K562 (cell line): ENCODE measurements around the gene NUDT22. TPM values are rescaled to one million over a fixed set of nuclear protein-coding genes. Genes with fewer than 3 reads are reported as not detected.

Experiments
- HDAC6 ChIP-seq: IDR thresholded peaks from 2 replicates; pipeline ENCODE4 v1.6.1; 2012; ENCODE audit warnings: low read depth, mild to moderate bottlenecking, control low read depth, inconsistent platforms, low read length, moderate library complexity
- JUN ChIP-seq, 2 experiments: sonication (generic) in 1 of 2; formaldehyde crosslinking in 1 of 2; IDR thresholded peaks; 2 replicates each; pipeline versions ENCODE4 v1.6.1 to v1.8.0; 2012 to 2022; ENCODE audit warnings: borderline replicate concordance in 2 of 2, mild to moderate bottlenecking in 2 of 2, improper control_type of control experiment in 1 of 2, low read depth in 1 of 2, low read length in 1 of 2, missing genetic modification reagents in 1 of 2
- L3MBTL2 ChIP-seq: fragments of 450-650 bp; IDR thresholded peaks from 2 replicates; pipeline ENCODE4 v1.6.1; 2016; ENCODE audit warnings: mild to moderate bottlenecking, moderate library complexity
- MAFG ChIP-seq: fragments of 450-650 bp; conservative IDR thresholded peaks from 2 replicates; pipeline ENCODE4 v1.6.1; 2016; ENCODE audit warnings: missing genetic modification characterization, missing compliant biosample characterization
- RB1 ChIP-seq: fragments of 450-650 bp; IDR thresholded peaks from 2 replicates; pipeline ENCODE4 v1.6.1; 2017; ENCODE audit warnings: low read depth, mild to moderate bottlenecking
- RBM39 ChIP-seq: fragments of 200-400 bp; formaldehyde crosslinking; optimal IDR thresholded peaks from 2 replicates; pipeline ENCODE3; 2018; ENCODE audit warnings: low read depth, low read length
- SIX5 ChIP-seq, 2 experiments: IDR thresholded peaks; 2 replicates each; pipeline ENCODE4 v1.6.1; 2011; ENCODE audit warnings: low read length in 2 of 2, borderline replicate concordance in 1 of 2, low read depth in 1 of 2, mild to moderate bottlenecking in 1 of 2, moderate library complexity in 1 of 2; ENCODE audit not compliant: insufficient read depth in 1 of 2
- SRF ChIP-seq, 2 experiments: fragments of 250-450, 450-650 bp in 1 of 2; sonication (Bioruptor Pico) in 1 of 2; sonication (generic) in 1 of 2; formaldehyde crosslinking; IDR thresholded peaks; 2 replicates each; pipeline versions ENCODE4 v1.5.0 to v1.5.1; 2020 to 2022; ENCODE audit warnings: mild to moderate bottlenecking in 1 of 2, missing genetic modification reagents in 1 of 2
- STAG1 ChIP-seq: sonication (generic); formaldehyde crosslinking; IDR thresholded peaks from 2 replicates; pipeline ENCODE4 v1.5.0; 2020; ENCODE audit warnings: missing genetic modification reagents, borderline replicate concordance
- TAF1 ChIP-seq: IDR thresholded peaks from 2 replicates; pipeline ENCODE4 v1.6.1; 2011; ENCODE audit warnings: mild to moderate bottlenecking, low read length, moderate library complexity; ENCODE audit not compliant: insufficient read depth, control insufficient read depth, severe bottlenecking; ENCODE audit errors: extremely low read depth
- ZBTB8A ChIP-seq: fragments of 450-650 bp; IDR thresholded peaks from 2 replicates; pipeline ENCODE4 v1.6.1; 2018; ENCODE audit warnings: mild to moderate bottlenecking, moderate library complexity; ENCODE audit not compliant: partially characterized antibody
- ZNF316 ChIP-seq: fragments of 450-650 bp; IDR thresholded peaks from 2 replicates; pipeline ENCODE4 v1.6.1; 2016
- ZNF561 ChIP-seq: fragments of 450-650 bp; formaldehyde crosslinking; conservative IDR thresholded peaks from 2 replicates; pipeline ENCODE4 v1.4.0; 2020; ENCODE audit warnings: mild to moderate bottlenecking, moderate library complexity
- ZNF699 ChIP-seq: fragments of 250-450 bp; sonication (Bioruptor Pico); IDR thresholded peaks from 2 replicates; pipeline ENCODE4 v1.8.0; 2021; ENCODE audit warnings: mild to moderate bottlenecking, moderate library complexity; ENCODE audit not compliant: insufficient replicate concordance
- polyA plus RNA-seq, 8 experiments: library from polyadenylated mRNA; depleted of rRNA in 4 of 8; stranded (reverse) in 5 of 8; unstranded in 3 of 8; fragments of >200 nt; fragmentation: Nextera tagmentation in 2 of 8; fragmentation: Illumina TruSeq in 1 of 8; extraction: Ambion mirVana in 2 of 8; extraction: Trizol in 1 of 8; gene quantifications; 2 replicates each; pipeline versions ENCODE4 v1.2.1 to v1.2.3, GENCODE V29; 2011 to 2014; ENCODE audit warnings: inconsistent platforms in 1 of 8, missing spikeins in 1 of 8
- total RNA-seq, 7 experiments: library from RNA; depleted of rRNA in 6 of 7; stranded (reverse); fragments of >200 nt in 6 of 7; fragmentation: Illumina TruSeq in 2 of 7; extraction: Trizol in 2 of 7; gene quantifications; 2 replicates each; pipeline versions ENCODE4 v1.2.1 to v1.2.3, GENCODE V29; 2011 to 2021; ENCODE audit warnings: low replicate concordance in 1 of 7
- TF ChIP-seq, protein P1 (sequence below): fragments of 450-650 bp; IDR thresholded peaks from 2 replicates; pipeline ENCODE4 v1.6.1; 2016; ENCODE audit warnings: low read depth
- TF ChIP-seq, protein P2 (sequence below): fragments of 250-450 bp; sonication (Bioruptor Pico); IDR thresholded peaks from 2 replicates; pipeline ENCODE4 v1.4.0; 2020; ENCODE audit warnings: mild to moderate bottlenecking, moderate library complexity, borderline replicate concordance

The NUDT22 gene
- total and polyA plus RNA-seq, 9 of the 15 experiments (the other 6 are each of a cell fraction or from before 2014, with no cell fraction given): 6.3 to 92.6 (median 37.4) TPM

DNA sequence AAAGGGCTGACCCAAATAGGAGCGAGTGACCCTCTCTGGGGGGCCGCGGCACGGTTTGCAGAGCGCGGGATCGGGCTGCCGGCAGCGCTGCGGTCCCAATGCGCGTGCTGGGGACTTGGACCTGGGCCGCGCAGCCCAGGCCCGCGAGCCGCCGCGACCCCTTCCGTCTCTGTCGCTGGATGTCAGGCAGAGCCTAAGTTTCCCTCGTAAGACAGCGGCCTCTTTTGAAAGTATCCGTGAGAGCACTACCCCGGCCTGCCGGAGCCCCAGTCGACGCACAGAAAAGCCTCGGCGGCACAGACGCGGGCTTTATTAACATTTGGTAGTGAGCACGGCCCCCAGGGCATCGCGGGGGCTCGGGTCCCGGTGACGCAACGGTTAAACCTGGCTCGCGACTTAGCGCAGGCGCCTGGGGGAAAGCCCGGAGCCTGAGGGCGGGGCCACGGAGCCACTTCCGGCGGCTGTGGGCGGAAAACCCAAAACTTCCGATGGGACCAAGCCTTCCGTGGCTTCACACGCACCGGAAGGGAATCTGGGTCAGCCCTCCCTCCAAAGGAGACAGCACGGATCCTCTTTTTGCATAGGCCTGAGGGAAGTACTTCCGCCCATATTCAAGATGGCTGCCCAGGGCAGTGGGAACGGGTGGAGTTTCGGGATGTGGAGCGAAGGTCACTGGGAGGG, 43.6 kb downstream of the NUDT22 start (continued):
- TF ChIP-seq, protein P1, sequence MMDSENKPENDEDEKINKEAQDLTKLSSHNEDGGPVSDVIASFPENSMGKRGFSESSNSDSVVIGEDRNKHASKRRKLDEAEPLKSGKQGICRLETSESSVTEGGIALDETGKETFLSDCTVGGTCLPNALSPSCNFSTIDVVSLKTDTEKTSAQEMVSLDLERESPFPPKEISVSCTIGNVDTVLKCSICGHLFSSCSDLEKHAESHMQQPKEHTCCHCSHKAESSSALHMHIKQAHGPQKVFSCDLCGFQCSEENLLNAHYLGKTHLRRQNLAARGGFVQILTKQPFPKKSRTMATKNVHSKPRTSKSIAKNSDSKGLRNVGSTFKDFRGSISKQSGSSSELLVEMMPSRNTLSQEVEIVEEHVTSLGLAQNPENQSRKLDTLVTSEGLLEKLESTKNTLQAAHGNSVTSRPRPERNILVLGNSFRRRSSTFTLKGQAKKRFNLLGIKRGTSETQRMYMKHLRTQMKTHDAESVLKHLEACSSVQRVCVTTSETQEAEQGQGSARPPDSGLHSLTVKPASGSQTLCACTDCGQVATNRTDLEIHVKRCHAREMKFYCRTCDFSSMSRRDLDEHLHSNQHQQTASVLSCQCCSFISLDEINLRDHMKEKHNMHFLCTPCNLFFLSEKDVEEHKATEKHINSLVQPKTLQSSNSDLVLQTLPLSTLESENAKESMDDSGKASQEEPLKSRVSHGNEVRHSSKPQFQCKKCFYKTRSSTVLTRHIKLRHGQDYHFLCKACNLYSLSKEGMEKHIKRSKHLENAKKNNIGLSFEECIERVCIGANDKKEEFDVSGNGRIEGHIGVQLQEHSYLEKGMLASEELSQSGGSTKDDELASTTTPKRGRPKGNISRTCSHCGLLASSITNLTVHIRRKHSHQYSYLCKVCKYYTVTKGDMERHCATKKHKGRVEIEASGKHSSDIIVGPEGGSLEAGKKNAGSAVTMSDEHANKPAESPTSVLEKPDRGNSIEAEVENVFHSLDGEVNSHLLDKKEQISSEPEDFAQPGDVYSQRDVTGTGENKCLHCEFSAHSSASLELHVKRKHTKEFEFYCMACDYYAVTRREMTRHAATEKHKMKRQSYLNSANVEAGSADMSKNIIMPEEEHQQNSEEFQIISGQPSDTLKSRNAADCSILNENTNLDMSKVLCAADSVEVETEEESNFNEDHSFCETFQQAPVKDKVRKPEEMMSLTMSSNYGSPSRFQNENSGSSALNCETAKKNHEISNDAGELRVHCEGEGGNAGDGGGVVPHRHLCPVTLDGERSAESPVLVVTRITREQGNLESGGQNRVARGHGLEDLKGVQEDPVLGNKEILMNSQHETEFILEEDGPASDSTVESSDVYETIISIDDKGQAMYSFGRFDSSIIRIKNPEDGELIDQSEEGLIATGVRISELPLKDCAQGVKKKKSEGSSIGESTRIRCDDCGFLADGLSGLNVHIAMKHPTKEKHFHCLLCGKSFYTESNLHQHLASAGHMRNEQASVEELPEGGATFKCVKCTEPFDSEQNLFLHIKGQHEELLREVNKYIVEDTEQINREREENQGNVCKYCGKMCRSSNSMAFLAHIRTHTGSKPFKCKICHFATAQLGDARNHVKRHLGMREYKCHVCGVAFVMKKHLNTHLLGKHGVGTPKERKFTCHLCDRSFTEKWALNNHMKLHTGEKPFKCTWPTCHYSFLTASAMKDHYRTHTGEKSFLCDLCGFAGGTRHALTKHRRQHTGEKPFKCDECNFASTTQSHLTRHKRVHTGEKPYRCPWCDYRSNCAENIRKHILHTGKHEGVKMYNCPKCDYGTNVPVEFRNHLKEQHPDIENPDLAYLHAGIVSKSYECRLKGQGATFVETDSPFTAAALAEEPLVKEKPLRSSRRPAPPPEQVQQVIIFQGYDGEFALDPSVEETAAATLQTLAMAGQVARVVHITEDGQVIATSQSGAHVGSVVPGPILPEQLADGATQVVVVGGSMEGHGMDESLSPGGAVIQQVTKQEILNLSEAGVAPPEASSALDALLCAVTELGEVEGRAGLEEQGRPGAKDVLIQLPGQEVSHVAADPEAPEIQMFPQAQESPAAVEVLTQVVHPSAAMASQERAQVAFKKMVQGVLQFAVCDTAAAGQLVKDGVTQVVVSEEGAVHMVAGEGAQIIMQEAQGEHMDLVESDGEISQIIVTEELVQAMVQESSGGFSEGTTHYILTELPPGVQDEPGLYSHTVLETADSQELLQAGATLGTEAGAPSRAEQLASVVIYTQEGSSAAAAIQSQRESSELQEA: no peak
- TF ChIP-seq, protein P2, sequence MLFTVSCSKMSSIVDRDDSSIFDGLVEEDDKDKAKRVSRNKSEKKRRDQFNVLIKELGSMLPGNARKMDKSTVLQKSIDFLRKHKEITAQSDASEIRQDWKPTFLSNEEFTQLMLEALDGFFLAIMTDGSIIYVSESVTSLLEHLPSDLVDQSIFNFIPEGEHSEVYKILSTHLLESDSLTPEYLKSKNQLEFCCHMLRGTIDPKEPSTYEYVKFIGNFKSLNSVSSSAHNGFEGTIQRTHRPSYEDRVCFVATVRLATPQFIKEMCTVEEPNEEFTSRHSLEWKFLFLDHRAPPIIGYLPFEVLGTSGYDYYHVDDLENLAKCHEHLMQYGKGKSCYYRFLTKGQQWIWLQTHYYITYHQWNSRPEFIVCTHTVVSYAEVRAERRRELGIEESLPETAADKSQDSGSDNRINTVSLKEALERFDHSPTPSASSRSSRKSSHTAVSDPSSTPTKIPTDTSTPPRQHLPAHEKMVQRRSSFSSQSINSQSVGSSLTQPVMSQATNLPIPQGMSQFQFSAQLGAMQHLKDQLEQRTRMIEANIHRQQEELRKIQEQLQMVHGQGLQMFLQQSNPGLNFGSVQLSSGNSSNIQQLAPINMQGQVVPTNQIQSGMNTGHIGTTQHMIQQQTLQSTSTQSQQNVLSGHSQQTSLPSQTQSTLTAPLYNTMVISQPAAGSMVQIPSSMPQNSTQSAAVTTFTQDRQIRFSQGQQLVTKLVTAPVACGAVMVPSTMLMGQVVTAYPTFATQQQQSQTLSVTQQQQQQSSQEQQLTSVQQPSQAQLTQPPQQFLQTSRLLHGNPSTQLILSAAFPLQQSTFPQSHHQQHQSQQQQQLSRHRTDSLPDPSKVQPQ (CRISPR knock-in tag): peak; percentile 54; the same call in 1 of the 2 replicates
- peak; percentile 84 for TF ChIP-seq TAF1
- no peak for TF ChIP-seq ZBTB8A
- no peak for TF ChIP-seq ZNF699 (CRISPR knock-in tag)
- TF ChIP-seq RB1: peak; percentile 53; the same call in 1 of the 2 replicates
- TF ChIP-seq HDAC6: no peak
- no peak for TF ChIP-seq RBM39
- TF ChIP-seq ZNF316: no peak
- peak; percentile 92 to 95 for TF ChIP-seq SIX5 (IDR thresholded peaks at IDR 0.05; ENCODE audit: borderline replicate concordance in 1 of 2, insufficient read depth in 1 of 2, low read depth in 1 of 2, low read length in 2 of 2)
- no peak for TF ChIP-seq STAG1 (CRISPR knock-in tag)
- TF ChIP-seq ZNF561 (CRISPR knock-in tag): peak; percentile 76; the same call in 1 of the 2 replicates
- TF ChIP-seq L3MBTL2: peak; percentile 63; the same call in 1 of the 2 replicates
- TF ChIP-seq MAFG: no peak
- TF ChIP-seq SRF (CRISPR knock-in tag; IDR thresholded peaks at IDR 0.05): peak in 1 of 2 experiments; percentile 62; a peak in 1 of 4 replicates
- 0 out of 2 replicates have a peak, but pooled peaks have one; percentile 8 for TF ChIP-seq JUN (IDR thresholded peaks at IDR 0.05; ENCODE audit: borderline replicate concordance, low read depth, low read length)
- TF ChIP-seq JUN (CRISPR knock-in tag; IDR thresholded peaks at IDR 0.05; ENCODE audit: borderline replicate concordance): peak; percentile 90; the same call in 1 of the 2 replicates
